ENCODE measurements around the gene MLH3. TPM values are rescaled to one million over a fixed set of nuclear protein-coding genes. Genes with fewer than 3 reads are reported as not detected.

MLH3 gene
- total RNA-seq, 3 donors from 2014 or later, result 31.8 to 53.1 (median 42.9) TPM

GRCh38 chr14:75094896-75095295, 43.6 kb upstream of the MLH3 start:
- H3K27ac ChIP-seq, result no peak overlapping the region
- no peaks in the 10 kb centered on the region for H3K36me3 ChIP-seq
- no peaks in the 10 kb centered on the region for H3K4me1 ChIP-seq
- TF ChIP-seq POLR2A (IDR thresholded peaks at IDR 0.05) (no peak), POLR2AphosphoS5 (IDR thresholded peaks at IDR 0.05) (no peak)
- H3K4me3 ChIP-seq, result no peak overlapping the region
- no peaks in the 10 kb centered on the region for H3K9me3 ChIP-seq
- no peaks in the 10 kb centered on the region for H3K27me3 ChIP-seq
- intact Hi-C loops (cut with DNase I; ENCODE audit: low total_unique reads), result no loop called here
- no peak for DNase-seq (ENCODE audit: low spot score in 2 of 2)

GRCh38 chr14:75092698-75093097, 41.4 kb upstream of the MLH3 start:
- Histone ChIP-seq H3K4me3 (no peak overlapping the region), H3K9me3 (no peaks in the 10 kb centered on the region), H3K36me3 (no peaks in the 10 kb centered on the region), H3K4me1 (no peaks in the 10 kb centered on the region), H3K27ac (no peak overlapping the region), H3K27me3 (no peaks in the 10 kb centered on the region)
- intact Hi-C loops (cut with DNase I; ENCODE audit: low total_unique reads), result no loop called here
- TF ChIP-seq POLR2AphosphoS5 (IDR thresholded peaks at IDR 0.05), result no peak
- no peak for TF ChIP-seq CTCF (IDR thresholded peaks at IDR 0.05)
- no peak for TF ChIP-seq POLR2A (IDR thresholded peaks at IDR 0.05)
- DNase-seq (ENCODE audit: low spot score in 2 of 2), result no peak

GRCh38 chr14:75091251-75091650, 40.0 kb upstream of the MLH3 start:
- Histone ChIP-seq H3K9me3 (no peaks in the 10 kb centered on the region), H3K36me3 (no peaks in the 10 kb centered on the region), H3K4me1 (no peaks in the 10 kb centered on the region), H3K4me3 (no peak overlapping the region), H3K27ac (no peak overlapping the region), H3K27me3 (no peaks in the 10 kb centered on the region)
- no peak for DNase-seq (ENCODE audit: low spot score in 2 of 2)
- TF ChIP-seq CTCF (IDR thresholded peaks at IDR 0.05) (no peak), POLR2A (IDR thresholded peaks at IDR 0.05) (no peak), POLR2AphosphoS5 (IDR thresholded peaks at IDR 0.05) (no peak)
- intact Hi-C loops (cut with DNase I; ENCODE audit: low total_unique reads), result no loop called here

GRCh38 chr14:75090353-75090752, 39.1 kb upstream of the MLH3 start:
- Histone ChIP-seq H3K4me1 (no peaks in the 10 kb centered on the region), H3K27me3 (no peaks in the 10 kb centered on the region), H3K4me3 (no peak overlapping the region), H3K9me3 (no peaks in the 10 kb centered on the region), H3K36me3 (no peaks in the 10 kb centered on the region), H3K27ac (no peak overlapping the region)
- intact Hi-C loops (cut with DNase I; ENCODE audit: low total_unique reads), result no loop called here
- DNase-seq (ENCODE audit: low spot score in 2 of 2), result no peak
- TF ChIP-seq POLR2AphosphoS5 (IDR thresholded peaks at IDR 0.05), result no peak
- TF ChIP-seq CTCF (IDR thresholded peaks at IDR 0.05), result no peak
- TF ChIP-seq POLR2A (IDR thresholded peaks at IDR 0.05), result no peak

GRCh38 chr14:75088566-75089373, 37.5 kb upstream of the MLH3 start:
- DNase-seq (ENCODE audit: low spot score in 2 of 2), result no peak
- Histone ChIP-seq H3K27ac (no peak overlapping the region), H3K4me3 (no peak overlapping the region), H3K27me3 (no peaks in the 10 kb centered on the region), H3K4me1 (no peaks in the 10 kb centered on the region), H3K36me3 (peaks cover 4% of the 10 kb centered on the region), H3K9me3 (no peaks in the 10 kb centered on the region)
- intact Hi-C loops (cut with DNase I; ENCODE audit: low total_unique reads), result loop anchor here (10.0 kb wide), 1 partner anchor 174 kb away; no protein-coding TSS in a partner anchor
- TF ChIP-seq POLR2A (IDR thresholded peaks at IDR 0.05) (no peak), CTCF (IDR thresholded peaks at IDR 0.05) (peak; percentile 55 to 81 (median 79))
